TTC549 (cell line): ENCODE results near the gene KRT81.
"Not testable (repeated sequence)": the region's sequence is repeated elsewhere in the genome, so short reads cannot be mapped to it uniquely, and the experiment has no call there.

Source experiments
- FAIRE-seq: peaks from 2 replicates; lab custom pipeline; 2012; peaks lifted over from hg19 to GRCh38; lab: Jason Lieb, UNC

Gene KRT81

GRCh38 chr12:52296572-52297215, 5.4 kb upstream of the KRT81 start:
- no peak for FAIRE-seq

GRCh38 chr12:52295663-52296062, 4.3 kb upstream of the KRT81 start:
- FAIRE-seq: no peak

- no peak for FAIRE-seq
These were observed 3.5 kb upstream of the KRT81 start for GRCh38 chr12:52294803-52295202.

- no peak for FAIRE-seq
These were observed 2.6 kb upstream of the KRT81 start for GRCh38 chr12:52293926-52294325.

- FAIRE-seq: not testable (repeated sequence)
These were observed 725 bp downstream of the KRT81 start for GRCh38 chr12:52290483-52291134.

GRCh38 chr12:52287816-52288805, 3.2 kb downstream of the KRT81 start:
- FAIRE-seq: not testable (repeated sequence)

- FAIRE-seq: not testable (repeated sequence)
These were observed 4.2 kb downstream of the KRT81 start for GRCh38 chr12:52286857-52287785.

GRCh38 chr12:52285851-52286530, 5.3 kb downstream of the KRT81 start:
- no peak for FAIRE-seq

- FAIRE-seq: no peak
These were observed 6.1 kb downstream of the KRT81 start for GRCh38 chr12:52285172-52285745.

- FAIRE-seq: no peak
These were observed 6.7 kb downstream of the KRT81 start for GRCh38 chr12:52284562-52285171.

- FAIRE-seq: no peak
These were observed 10.4 kb downstream of the KRT81 start for GRCh38 chr12:52280796-52281560.

- no peak for FAIRE-seq
These were observed 11.0 kb downstream of the KRT81 start for GRCh38 chr12:52280319-52280795.

- FAIRE-seq: no peak
These were observed 11.7 kb downstream of the KRT81 start for GRCh38 chr12:52279422-52280318.

- FAIRE-seq: no peak
These were observed 12.5 kb downstream of the KRT81 start for GRCh38 chr12:52278575-52279421.

- FAIRE-seq: no peak
These were observed 13.7 kb downstream of the KRT81 start for GRCh38 chr12:52277486-52278245.

- FAIRE-seq: no peak
These were observed 15.6 kb downstream of the KRT81 start for GRCh38 chr12:52275686-52276085.
